ENCODE data around the gene DCHS1. TPM values are rescaled to one million over a fixed set of nuclear protein-coding genes. Genes with fewer than 3 reads are reported as not detected.

The DCHS1 gene
- total and polyA plus RNA-seq, 2 of the 13 experiments (the other 11 are each of a cell fraction or from before 2014, with no cell fraction given), result under 0.01 to 0.03 TPM

DNA sequence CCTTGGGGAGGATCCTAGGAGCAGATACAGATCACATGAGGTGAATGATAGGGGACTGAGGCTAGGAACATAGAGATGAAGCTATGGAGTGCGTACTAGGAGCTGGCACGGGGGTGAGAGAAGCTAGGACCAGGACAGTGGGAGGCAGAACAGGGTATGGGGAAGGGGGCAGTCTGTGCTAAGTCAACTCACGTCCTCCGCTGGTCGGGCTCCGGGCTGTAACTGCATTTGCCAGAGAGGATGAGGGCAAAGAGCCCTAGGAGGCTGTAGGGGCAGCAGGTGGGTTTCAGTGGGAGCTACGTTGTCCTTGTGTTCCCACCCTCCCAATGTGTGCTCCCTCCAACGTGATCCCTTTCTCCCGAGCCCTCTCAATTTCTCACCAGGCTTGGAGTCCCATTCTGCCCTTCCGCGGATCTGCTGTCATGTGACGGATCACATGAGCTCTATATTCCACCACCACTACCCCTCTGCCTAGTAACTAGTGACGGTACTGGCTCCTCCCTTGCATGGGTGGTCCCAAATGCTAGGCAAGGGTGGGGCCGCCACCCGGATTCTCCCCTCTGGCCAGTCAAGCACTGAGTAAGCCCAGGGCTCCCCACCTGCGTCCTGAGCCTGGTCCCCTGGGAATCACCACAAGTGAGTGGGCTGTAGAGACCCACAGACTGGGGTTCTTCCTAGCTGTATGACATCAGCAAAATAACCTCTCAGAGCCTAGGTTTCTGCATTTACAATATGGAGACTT, 36.4 kb downstream of the DCHS1 start, which contains the start of gene TPP1 (continued):
- TF ChIP-seq, protein P1, sequence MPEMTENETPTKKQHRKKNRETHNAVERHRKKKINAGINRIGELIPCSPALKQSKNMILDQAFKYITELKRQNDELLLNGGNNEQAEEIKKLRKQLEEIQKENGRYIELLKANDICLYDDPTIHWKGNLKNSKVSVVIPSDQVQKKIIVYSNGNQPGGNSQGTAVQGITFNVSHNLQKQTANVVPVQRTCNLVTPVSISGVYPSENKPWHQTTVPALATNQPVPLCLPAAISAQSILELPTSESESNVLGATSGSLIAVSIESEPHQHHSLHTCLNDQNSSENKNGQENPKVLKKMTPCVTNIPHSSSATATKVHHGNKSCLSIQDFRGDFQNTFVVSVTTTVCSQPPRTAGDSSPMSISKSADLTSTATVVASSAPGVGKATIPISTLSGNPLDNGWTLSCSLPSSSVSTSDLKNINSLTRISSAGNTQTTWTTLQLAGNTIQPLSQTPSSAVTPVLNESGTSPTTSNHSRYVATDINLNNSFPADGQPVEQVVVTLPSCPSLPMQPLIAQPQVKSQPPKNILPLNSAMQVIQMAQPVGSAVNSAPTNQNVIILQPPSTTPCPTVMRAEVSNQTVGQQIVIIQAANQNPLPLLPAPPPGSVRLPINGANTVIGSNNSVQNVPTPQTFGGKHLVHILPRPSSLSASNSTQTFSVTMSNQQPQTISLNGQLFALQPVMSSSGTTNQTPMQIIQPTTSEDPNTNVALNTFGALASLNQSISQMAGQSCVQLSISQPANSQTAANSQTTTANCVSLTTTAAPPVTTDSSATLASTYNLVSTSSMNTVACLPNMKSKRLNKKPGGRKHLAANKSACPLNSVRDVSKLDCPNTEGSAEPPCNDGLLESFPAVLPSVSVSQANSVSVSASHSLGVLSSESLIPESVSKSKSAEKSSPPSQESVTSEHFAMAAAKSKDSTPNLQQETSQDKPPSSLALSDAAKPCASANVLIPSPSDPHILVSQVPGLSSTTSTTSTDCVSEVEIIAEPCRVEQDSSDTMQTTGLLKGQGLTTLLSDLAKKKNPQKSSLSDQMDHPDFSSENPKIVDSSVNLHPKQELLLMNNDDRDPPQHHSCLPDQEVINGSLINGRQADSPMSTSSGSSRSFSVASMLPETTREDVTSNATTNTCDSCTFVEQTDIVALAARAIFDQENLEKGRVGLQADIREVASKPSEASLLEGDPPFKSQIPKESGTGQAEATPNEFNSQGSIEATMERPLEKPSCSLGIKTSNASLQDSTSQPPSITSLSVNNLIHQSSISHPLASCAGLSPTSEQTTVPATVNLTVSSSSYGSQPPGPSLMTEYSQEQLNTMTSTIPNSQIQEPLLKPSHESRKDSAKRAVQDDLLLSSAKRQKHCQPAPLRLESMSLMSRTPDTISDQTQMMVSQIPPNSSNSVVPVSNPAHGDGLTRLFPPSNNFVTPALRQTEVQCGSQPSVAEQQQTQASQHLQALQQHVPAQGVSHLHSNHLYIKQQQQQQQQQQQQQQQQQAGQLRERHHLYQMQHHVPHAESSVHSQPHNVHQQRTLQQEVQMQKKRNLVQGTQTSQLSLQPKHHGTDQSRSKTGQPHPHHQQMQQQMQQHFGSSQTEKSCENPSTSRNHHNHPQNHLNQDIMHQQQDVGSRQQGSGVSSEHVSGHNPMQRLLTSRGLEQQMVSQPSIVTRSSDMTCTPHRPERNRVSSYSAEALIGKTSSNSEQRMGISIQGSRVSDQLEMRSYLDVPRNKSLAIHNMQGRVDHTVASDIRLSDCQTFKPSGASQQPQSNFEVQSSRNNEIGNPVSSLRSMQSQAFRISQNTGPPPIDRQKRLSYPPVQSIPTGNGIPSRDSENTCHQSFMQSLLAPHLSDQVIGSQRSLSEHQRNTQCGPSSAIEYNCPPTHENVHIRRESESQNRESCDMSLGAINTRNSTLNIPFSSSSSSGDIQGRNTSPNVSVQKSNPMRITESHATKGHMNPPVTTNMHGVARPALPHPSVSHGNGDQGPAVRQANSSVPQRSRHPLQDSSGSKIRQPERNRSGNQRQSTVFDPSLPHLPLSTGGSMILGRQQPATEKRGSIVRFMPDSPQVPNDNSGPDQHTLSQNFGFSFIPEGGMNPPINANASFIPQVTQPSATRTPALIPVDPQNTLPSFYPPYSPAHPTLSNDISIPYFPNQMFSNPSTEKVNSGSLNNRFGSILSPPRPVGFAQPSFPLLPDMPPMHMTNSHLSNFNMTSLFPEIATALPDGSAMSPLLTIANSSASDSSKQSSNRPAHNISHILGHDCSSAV (CRISPR knock-in tag; IDR thresholded peaks at IDR 0.05; ENCODE audit: borderline replicate concordance), result no peak
- TF ChIP-seq XBP1 (CRISPR knock-in tag; IDR thresholded peaks at IDR 0.05) (no peak), ZNF251 (CRISPR knock-in tag; IDR thresholded peaks at IDR 0.05) (no peak), ZSCAN9 (CRISPR knock-in tag; IDR thresholded peaks at IDR 0.05; ENCODE audit: borderline replicate concordance) (no peak), EED (CRISPR knock-in tag; IDR thresholded peaks at IDR 0.05) (no peak), TBP (CRISPR knock-in tag; IDR thresholded peaks at IDR 0.05) (no peak), ZNF841 (CRISPR knock-in tag; IDR thresholded peaks at IDR 0.05; ENCODE audit: borderline replicate concordance) (no peak), ZKSCAN1 (IDR thresholded peaks at IDR 0.05; ENCODE audit: low read length) (no peak)
- TF ChIP-seq, protein P2, sequence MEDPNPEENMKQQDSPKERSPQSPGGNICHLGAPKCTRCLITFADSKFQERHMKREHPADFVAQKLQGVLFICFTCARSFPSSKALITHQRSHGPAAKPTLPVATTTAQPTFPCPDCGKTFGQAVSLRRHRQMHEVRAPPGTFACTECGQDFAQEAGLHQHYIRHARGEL (CRISPR knock-in tag; IDR thresholded peaks at IDR 0.05), result no peak
- TF ChIP-seq, protein P3, sequence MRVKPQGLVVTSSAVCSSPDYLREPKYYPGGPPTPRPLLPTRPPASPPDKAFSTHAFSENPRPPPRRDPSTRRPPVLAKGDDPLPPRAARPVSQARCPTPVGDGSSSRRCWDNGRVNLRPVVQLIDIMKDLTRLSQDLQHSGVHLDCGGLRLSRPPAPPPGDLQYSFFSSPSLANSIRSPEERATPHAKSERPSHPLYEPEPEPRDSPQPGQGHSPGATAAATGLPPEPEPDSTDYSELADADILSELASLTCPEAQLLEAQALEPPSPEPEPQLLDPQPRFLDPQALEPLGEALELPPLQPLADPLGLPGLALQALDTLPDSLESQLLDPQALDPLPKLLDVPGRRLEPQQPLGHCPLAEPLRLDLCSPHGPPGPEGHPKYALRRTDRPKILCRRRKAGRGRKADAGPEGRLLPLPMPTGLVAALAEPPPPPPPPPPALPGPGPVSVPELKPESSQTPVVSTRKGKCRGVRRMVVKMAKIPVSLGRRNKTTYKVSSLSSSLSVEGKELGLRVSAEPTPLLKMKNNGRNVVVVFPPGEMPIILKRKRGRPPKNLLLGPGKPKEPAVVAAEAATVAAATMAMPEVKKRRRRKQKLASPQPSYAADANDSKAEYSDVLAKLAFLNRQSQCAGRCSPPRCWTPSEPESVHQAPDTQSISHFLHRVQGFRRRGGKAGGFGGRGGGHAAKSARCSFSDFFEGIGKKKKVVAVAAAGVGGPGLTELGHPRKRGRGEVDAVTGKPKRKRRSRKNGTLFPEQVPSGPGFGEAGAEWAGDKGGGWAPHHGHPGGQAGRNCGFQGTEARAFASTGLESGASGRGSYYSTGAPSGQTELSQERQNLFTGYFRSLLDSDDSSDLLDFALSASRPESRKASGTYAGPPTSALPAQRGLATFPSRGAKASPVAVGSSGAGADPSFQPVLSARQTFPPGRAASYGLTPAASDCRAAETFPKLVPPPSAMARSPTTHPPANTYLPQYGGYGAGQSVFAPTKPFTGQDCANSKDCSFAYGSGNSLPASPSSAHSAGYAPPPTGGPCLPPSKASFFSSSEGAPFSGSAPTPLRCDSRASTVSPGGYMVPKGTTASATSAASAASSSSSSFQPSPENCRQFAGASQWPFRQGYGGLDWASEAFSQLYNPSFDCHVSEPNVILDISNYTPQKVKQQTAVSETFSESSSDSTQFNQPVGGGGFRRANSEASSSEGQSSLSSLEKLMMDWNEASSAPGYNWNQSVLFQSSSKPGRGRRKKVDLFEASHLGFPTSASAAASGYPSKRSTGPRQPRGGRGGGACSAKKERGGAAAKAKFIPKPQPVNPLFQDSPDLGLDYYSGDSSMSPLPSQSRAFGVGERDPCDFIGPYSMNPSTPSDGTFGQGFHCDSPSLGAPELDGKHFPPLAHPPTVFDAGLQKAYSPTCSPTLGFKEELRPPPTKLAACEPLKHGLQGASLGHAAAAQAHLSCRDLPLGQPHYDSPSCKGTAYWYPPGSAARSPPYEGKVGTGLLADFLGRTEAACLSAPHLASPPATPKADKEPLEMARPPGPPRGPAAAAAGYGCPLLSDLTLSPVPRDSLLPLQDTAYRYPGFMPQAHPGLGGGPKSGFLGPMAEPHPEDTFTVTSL (CRISPR knock-in tag; IDR thresholded peaks at IDR 0.05; ENCODE audit: borderline replicate concordance), result no peak
- TF ChIP-seq, protein P4, sequence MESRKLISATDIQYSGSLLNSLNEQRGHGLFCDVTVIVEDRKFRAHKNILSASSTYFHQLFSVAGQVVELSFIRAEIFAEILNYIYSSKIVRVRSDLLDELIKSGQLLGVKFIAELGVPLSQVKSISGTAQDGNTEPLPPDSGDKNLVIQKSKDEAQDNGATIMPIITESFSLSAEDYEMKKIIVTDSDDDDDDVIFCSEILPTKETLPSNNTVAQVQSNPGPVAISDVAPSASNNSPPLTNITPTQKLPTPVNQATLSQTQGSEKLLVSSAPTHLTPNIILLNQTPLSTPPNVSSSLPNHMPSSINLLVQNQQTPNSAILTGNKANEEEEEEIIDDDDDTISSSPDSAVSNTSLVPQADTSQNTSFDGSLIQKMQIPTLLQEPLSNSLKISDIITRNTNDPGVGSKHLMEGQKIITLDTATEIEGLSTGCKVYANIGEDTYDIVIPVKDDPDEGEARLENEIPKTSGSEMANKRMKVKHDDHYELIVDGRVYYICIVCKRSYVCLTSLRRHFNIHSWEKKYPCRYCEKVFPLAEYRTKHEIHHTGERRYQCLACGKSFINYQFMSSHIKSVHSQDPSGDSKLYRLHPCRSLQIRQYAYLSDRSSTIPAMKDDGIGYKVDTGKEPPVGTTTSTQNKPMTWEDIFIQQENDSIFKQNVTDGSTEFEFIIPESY (CRISPR knock-in tag; IDR thresholded peaks at IDR 0.05), result 0 out of 2 replicates have a peak, but pooled peaks have one; percentile 20
